Activated CD8-positive, alpha-beta memory T cell treated with anti-CD3 and anti-CD28 coated beads, Interleukin-2, amount 50 U/mL, for 24 hours (primary cell): Measurements from ENCODE around the gene CERS3.
"Not testable (repeated sequence)": the region's sequence is repeated elsewhere in the genome, so short reads cannot be mapped to it uniquely, and the experiment has no call there.

ENCODE experiments used
- DNase-seq: peaks from one replicate; pipeline ENCODE4 v3.0.0-alpha.2; 2020; ENCODE audit errors: extremely low read depth

The CERS3 gene

DNA sequence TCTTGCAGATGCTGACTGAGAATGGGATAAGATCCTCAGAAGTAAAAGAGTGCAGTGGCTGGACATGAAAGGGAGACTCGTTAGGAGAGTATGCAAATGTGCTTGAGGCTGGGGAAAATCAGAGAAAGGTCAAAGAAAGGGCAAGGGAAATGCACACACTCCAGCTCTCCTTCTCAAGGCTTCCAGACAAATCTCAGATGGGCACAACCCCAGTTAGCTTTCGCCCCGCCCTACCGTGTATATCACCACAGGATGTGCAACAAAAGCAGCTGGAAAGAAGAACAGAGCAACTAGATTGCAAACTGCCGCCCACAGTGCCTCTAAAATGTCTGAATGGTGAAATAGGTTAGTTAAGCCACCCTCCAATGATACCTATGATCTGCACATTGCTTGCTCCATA lies 63.9 kb downstream of the CERS3 start:
- no peak for DNase-seq

DNA sequence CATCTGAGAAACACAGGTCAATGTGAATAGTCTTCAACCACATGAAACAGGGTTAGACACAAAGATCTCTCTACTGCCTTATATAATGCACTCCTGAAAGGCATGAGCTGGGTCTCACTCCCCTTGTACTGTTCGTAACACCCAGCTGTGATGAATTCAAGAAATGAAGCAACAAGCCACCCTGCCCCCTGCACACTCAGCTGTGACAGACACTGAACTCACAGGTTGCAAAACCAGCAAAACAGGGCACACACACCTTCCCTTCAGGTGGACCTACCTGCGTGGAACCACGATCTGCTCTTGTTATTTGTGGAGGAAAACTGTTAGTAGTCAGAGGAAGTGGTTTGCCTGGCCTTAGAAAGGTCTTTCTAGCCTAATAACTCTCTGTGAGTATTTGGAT lies 64.5 kb downstream of the CERS3 start:
- no peak for DNase-seq

DNA sequence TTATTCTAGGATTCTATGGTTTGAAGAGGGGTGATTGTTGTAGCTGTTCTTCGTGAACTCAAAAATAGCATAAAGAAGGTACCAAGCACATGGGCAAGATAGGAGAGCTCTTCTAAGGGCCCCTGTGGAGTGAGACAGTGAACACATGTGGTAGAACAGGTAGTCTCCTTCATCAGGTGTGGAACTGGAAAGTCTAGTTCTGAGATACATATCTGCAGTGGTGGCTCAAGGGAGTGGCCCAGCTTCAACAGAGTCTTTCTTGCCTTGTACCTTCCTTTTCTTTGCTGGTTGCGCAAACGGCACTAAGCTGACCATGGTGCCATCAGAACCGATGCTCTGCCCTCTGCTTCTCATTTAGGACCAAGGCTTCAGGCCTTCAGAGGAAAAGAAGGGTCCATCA lies 65.2 kb downstream of the CERS3 start:
- DNase-seq: no peak

DNA sequence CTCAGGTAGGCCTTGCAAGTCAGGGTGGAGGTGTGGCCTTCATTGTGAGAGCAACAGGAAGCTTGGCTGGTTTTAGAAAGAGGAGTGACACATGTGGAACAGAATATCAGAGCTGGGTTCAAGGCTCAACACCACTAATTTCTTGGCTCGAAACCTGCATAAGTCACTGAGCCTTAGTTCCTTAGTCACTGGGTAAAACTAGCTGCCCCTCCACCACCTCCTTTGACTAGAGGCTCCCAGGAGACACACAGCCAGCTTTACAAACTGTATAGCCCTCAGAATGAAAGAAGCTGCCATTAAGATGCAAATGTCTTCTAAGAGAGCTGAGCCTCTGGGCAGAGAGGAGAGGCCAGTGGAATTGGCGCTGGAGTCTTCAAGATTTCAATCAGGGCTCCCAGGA lies 67.7 kb downstream of the CERS3 start:
- DNase-seq: no peak

DNA sequence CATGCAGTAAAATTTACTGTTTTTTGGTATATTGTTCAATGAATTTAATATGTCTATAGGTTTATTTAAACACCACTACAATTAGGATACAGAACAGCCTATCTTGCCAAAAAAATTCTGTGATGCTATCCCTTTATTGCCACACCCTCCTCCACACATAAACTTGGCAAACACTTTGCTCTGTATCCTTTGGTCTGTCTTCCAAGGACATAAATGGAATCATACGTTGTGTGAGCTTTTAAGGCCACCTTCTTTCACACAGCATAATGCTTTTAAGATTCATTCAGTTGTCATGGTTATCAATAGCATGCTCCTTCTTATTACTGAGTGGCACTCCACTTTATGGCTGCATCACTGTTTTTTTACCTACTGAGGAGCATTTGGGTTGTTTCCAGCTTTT lies 71.5 kb downstream of the CERS3 start:
- DNase-seq: no peak

DNA sequence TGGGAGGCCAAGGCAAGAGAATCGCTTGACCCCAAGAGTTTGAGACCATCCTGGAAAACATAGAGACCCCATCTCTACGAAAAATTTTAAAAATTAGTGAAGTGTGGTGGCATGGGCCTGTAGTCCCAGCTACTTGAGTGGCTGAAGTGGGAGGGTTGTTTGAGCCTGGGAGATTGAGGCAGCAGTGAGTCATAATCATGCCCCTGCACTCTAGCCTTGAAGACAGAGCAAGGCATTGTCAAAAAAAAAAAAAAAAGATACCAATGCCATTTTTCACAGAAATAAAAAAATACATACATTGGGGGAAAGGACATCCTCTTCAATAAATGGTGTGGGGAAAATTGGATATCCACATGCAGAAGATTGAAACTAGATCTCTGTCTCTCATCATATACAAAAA lies 74.6 kb downstream of the CERS3 start:
- no peak for DNase-seq

DNA sequence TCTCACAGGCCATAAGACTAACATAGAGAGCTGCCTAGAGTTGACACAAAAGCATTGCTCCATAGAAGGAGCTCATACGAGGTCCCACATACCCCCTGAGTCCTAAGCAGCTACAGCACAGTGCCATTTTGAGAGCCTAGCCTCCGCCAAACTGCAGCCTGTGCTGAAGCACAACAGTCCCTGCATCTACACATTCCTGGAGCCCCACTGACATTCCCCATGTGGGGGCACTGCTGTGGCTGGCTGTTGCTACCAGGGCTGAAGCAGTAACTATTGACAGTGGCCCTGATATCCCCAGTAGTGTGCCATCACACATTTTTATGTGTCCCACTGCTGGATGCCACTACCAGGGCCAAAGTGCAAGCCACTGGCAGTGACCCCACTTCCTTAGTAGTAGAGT lies 80.3 kb downstream of the CERS3 start:
- no peak for DNase-seq

DNA sequence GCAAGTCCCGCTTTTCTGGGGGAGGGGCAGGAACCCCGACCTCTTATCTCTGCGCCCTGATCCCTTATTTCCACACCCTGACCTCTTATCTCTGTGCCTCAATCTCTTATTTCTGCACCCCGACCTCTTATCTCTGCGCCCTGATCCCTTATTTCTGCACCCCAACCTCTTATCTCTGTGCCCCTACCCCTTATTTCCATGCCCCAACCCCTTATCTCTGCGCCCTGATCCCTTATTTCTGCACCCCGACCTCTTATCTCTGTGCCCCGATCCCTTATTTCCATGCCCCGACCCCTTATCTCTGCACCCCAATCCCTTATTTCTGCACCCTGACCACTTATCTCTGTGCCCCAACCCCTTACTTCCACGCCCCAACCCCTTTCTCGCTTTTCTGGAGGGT lies 87.7 kb downstream of the CERS3 start:
- DNase-seq: not testable (repeated sequence)

DNA sequence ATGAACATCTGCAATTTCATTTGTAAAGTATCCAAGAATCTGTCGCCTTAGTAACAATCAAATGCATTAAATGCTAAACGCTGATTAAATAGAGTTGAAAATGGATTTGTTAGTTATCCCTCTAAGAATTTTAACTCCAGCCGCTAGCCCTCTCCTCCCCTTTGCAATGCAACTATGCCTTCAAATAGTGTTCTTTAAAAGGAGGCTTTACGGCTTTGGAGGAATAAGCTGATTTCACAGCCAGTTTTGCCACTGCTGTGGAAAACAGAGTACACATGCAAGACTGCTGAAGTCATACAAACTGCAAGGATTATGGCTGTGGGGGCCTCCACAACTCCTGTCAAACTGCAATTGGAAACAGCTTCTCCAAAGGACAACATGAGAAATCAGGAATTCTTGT lies 89.2 kb downstream of the CERS3 start:
- no peak for DNase-seq

DNA sequence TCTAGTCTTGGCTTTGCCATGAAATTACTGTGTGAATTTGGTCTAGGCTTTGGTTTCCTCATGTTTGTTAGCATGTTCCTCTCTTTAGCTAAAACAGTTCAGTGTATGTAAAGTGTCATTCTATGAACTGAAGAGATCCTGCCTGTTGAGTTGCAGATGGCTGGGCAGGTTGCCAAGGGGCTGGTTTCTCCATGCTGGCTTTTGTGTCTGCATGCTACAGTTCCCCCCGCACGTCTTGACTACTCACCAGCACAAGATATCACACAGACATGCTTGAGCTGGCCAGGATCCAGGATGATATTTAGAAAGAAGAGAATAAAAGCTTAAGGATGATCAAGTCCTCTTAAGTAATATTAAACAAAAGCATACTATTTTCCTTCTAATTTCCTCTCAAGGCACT lies 90.2 kb downstream of the CERS3 start:
- no peak for DNase-seq

DNA sequence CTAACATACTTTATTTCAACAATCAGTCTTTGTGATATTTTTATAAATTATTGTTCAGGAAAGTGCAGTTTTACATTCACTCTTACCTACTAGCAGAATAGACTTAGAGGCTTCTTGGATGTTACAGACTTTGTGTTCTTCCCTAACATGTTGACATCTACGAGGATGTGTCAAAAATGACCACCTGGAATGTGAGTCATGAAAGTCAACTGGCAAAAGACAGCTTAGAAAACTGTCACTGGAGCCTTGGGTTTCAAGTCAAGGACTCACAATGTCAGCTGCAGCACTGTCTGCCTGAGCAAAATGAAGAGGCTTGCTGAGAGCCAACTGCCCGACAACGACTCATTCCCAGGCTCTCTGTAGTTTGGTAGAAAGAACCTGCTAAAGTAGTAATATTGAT lies 91.5 kb downstream of the CERS3 start:
- DNase-seq: no peak

DNA sequence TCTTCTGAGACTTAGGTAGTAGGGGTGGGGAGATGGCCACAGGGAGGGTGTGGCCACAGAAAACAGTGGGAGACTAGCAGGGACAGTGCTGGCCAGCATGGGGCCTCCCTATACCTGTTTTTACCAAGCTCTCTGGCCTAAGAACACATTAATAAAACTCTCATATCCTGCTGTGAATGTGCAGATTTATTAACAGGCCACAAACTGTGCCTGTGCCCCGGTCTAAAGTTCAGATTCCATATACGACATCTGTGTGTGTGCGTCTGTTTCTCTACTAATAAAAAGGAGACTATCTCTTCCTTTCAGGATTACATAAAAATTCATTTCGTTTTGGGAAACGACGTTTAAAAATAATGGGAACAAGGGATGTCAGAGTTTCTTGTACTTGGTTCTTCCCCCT lies 94.2 kb downstream of the CERS3 start:
- DNase-seq: no peak

DNA sequence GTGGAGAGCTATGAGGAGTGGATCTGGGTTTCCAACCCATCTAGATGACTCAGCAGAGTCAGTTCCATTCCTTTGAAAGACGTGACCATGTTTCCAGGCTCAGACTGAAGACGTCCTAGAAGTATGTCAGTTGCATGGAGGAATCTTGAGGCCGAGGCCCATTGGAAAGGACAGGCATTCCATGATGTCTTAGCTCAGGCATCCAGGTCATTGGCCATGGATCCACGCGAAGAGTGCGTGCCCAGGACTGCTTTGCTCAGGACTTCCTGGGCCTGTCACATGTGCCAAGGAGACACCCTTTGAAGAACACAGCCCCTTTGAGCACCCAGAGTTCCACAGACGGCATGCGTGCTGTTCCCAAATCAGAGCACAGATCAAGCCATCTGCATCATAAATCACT lies 94.7 kb downstream of the CERS3 start:
- DNase-seq: no peak

DNA sequence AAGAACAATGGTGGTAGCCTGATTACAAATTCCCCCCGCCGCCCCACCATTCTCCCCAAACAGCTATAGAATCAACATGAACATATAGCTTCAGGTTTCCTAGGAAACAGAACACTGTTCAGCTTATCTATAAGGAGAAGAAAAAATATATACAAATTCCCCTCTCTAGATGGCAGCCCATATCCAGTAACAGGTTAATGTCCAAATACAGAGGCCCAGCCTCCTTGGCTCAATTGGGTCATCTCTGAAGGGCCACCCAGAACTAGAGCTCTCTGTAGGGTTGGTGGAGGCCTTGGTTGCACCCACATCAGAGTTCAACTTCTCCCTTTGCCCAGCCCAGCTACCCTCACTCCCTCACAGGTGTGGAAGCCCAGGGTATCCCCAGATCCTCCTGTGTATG lies 95.4 kb downstream of the CERS3 start:
- no peak for DNase-seq

DNA sequence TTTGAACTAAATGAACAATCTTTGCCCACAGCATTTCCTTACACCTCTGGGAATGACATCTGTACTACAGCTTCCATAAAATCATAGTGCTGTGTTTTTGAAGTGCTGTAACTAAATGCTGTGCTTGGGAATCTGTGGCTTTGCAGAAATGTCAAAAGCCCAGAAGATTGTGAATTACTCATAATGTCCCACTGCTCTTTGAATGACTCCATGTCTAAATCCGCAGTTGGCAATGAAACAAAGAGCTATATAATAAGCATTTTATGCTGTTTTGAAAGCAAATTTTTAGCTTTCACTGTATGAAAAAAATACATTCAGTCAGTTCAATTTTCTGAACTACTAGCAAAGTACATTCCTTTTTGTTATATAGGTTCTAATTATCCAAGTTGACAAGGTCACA lies 98.3 kb downstream of the CERS3 start:
- DNase-seq: no peak

DNA sequence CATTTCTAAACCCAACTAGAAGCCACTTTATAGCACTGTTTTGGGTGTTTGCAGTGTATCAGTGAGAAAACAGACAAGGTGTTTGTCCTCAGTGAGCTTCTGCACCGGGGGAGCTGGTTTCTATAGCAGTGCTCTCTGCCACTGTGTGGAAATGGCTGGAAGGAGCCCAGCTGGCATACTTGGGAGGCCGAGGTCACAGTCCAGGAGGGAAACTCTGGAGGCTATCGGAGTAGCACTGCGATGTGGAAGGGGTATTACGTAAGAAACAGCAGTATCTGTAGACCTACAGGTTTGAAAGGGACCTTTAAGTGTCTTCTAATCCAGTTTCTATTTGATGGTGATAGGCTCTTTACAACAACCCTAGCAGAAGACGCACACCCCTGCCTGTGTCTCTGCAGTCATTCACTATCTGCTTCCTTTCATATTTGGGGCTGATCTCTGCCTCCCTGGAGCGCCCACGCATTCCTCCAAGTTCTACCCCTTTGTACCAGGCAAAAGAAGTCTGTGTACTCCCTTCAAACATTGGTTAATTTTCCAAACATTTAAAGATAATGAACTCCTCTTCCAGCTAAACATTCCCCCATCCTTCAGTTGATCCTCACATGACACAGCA lies 99.5 kb downstream of the CERS3 start:
- DNase-seq: no peak

DNA sequence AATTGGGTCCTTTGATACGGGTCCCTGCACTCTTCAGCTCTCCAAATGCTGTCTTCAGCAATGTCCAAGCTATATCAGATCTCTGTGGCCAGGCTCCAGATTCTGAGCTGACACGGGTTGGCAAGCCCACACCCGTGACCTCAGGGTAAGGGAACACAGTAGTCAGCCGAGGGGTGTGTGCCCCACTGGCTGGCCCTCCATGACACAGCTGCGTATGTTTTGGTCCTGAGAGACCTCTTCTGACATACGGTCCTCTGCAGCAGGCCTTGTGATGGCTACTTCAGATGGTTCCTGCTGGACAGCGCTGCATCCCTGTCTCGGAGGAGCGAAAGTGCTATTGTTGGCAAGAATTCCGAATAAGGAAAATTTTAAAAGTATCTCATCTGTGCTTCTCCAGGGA lies 101.8 kb downstream of the CERS3 start:
- DNase-seq: no peak

DNA sequence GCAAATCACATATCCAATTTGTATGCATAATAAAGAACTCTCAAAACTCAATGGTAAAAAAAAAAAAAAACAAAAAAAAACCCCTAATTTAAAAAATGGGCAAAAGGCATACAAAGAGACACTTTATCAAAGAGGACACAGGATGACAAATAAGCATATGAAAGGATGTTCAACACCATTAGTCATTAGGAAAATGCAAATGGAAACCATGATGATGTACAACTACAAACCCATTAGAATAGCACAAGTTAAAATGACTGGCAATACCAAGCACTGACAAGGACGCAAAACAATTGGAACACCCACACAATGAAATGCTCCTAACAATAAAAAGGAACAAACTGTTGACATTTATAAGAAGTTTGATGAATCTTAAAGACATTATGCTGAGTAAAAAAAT lies 123.6 kb downstream of the CERS3 start:
- no peak for DNase-seq

DNA sequence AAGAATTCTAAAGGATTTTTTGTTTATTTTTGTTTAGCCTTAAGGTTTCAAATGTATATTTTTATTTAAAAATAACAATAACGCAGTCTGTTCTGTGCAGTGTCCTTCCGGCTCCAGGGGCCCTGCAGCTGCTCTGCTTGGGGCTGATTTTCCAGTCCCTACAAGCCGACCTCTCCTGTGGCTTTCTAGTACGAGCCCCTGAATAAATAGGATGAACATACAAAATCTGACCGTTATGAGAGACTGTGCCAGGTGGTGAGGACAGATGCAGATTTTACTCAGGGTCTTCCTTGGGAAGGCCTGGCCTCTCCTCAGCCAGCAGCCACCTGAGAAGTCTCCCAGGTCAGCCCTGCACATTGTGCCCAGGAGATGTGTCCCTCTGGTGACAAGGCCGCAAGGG lies 127.8 kb downstream of the CERS3 start:
- no peak for DNase-seq

DNA sequence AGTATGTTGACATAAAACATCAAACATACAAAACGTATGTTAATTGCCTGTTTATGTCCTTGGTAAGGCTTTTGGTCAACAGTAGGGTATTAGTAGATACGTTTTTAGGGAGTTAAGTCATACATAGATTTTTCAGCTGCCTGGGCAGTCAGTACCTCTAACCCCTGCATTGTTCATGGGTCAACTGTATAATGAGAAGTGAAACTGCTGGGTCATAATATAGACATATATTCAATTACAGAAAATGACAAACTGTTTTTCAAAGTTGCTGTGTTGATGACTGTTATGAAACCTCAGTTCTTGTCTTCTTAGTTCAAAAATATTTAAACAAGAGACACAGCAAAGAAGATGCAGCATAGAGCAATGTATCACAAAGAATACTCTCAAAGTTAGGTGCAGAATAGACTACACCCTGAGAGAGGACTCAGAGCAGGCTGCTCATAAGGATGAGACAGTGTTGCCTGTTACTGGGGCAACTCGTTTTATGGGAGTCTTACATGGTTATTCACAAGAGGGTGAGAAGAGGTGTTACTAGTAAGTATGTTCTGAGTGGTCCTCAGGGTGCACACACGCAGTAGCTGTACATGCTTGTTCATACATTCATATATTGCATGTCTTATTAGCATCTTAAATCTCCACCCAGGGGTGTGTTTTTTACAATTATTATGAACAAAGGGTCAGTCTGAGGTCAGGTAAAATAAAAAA lies 133.9 kb downstream of the CERS3 start:
- DNase-seq: no peak

DNA sequence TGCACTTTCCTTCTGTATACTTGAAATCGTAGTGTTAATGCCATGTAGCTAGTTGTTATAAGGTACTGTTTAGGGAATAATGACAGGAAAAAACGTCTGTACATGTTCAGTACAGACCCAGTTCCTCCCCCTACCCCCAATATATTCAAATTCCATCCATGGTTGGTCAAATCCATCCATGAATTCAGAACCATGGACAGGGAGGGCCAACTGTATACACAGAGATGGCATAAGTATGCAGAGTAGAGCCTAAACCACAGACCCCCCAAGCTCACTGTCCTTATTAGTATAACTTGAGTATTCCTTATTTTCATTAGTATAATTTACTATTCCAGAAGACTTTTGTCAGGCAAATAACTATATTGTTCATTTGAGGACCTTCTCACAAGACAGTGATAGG lies 135.7 kb downstream of the CERS3 start:
- no peak for DNase-seq

DNA sequence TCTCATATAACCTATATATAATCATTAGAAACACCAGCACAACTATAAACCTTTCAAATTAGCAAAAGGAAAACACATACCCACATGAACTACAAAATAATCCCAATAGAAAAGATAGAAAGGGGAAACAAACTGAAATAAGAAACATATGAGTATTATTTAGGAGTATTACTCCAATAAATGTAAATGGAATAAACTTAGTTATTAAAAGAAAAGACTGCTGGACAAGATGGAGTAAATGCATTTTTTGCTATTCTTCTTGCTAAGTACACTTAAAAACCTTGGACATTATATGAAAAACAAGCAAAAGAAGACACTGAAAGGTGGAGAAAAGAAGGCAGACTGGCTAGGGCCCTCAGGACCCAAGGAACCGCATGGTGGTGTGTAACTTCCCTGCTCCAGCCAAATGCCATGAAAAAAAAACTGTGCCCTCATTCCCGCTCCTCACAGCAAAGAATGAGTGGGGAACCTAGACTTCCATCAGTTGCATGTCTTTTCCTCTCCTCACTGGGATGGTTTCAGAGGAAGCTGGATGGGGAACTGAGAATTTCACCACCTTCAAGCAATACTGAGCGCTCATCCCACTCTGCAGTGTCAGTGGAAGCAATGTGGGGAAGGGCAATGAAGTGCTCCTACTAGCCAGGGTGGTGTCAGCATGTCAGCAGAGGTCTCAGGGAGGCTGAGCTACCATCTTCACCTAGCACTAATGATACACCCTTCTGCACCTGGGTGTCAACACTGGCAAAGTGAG lies 143.3 kb downstream of the CERS3 start:
- DNase-seq: no peak

DNA sequence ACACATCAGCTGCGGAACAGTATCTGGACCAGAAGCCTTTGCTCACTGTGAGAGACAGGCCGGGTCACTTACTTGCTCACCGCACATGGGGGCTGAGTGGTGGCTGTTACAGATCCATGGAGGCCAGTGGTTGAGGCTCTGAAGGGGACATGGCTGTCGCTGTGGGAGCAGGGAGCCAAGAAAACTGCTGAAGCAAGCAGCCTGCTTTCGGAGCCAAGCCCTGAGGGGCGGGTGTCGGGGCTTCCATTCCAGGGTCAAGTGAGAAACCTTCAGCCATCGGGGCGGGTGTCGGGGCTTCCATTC lies 144.7 kb downstream of the CERS3 start:
- no peak for DNase-seq
